Mesothelial cell of epicardium (in vitro differentiated cells): ENCODE results near the gene USF3. TPM values are rescaled to one million over a fixed set of nuclear protein-coding genes. Genes with fewer than 3 reads are reported as not detected.

Experiments used
- DNase-seq, 2 experiments: peaks; one replicate each; pipeline ENCODE4 v3.0.0; 2021; ENCODE audit warnings: low spot score in 2 of 2; ENCODE audit not compliant: unreplicated experiment in 2 of 2
- H3K27ac Mint-ChIP-seq: 2 replicates; pipeline ENCODE4 v1.8.0; 2021; ENCODE audit warnings: mixed read lengths
- H3K27me3 Mint-ChIP-seq: 2 replicates; pipeline ENCODE4 v1.8.0; 2021; ENCODE audit warnings: low read depth, mixed read lengths
- H3K36me3 Mint-ChIP-seq: 2 replicates; pipeline ENCODE4 v1.8.0; 2021; ENCODE audit warnings: mixed read lengths
- H3K4me1 Mint-ChIP-seq: 2 replicates; pipeline ENCODE4 v1.8.0; 2021; ENCODE audit warnings: mixed read lengths
- H3K4me3 Mint-ChIP-seq: 2 replicates; pipeline ENCODE4 v1.8.0; 2021; ENCODE audit warnings: mild to moderate bottlenecking, moderate library complexity, mixed read lengths
- H3K9me3 Mint-ChIP-seq: 2 replicates; pipeline ENCODE4 v1.8.0; 2021; ENCODE audit warnings: mixed read lengths
- total RNA-seq: library from RNA; stranded (reverse); gene quantifications from 3 replicates; pipeline ENCODE4 v1.2.1, GENCODE V29; 2021
- TF ChIP-seq, protein P1 (sequence below): fragments of 200-600 bp; sonication (generic); IDR thresholded peaks from one replicate; pipeline ENCODE4 v1.5.0; 2021; ENCODE audit warnings: antibody characterized with exemption; ENCODE audit not compliant: unreplicated experiment

USF3 gene
- total RNA-seq, 1 donor from 2014 or later = 17.9 TPM

- Mint-ChIP-seq H3K4me1 (peaks cover 36% of the 10 kb centered on the region), H3K36me3 (no peaks in the 10 kb centered on the region), H3K27me3 (no peaks in the 10 kb centered on the region), H3K27ac (peak overlapping the region; percentile 100), H3K9me3 (no peaks in the 10 kb centered on the region), H3K4me3 (peak overlapping the region; percentile 96)
- DNase-seq = no peak
- TF ChIP-seq, protein P1, sequence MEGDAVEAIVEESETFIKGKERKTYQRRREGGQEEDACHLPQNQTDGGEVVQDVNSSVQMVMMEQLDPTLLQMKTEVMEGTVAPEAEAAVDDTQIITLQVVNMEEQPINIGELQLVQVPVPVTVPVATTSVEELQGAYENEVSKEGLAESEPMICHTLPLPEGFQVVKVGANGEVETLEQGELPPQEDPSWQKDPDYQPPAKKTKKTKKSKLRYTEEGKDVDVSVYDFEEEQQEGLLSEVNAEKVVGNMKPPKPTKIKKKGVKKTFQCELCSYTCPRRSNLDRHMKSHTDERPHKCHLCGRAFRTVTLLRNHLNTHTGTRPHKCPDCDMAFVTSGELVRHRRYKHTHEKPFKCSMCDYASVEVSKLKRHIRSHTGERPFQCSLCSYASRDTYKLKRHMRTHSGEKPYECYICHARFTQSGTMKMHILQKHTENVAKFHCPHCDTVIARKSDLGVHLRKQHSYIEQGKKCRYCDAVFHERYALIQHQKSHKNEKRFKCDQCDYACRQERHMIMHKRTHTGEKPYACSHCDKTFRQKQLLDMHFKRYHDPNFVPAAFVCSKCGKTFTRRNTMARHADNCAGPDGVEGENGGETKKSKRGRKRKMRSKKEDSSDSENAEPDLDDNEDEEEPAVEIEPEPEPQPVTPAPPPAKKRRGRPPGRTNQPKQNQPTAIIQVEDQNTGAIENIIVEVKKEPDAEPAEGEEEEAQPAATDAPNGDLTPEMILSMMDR = no peak
Measured at GRCh38 chr3:113743006-113743630, 46.7 kb upstream of the USF3 start.

DNA sequence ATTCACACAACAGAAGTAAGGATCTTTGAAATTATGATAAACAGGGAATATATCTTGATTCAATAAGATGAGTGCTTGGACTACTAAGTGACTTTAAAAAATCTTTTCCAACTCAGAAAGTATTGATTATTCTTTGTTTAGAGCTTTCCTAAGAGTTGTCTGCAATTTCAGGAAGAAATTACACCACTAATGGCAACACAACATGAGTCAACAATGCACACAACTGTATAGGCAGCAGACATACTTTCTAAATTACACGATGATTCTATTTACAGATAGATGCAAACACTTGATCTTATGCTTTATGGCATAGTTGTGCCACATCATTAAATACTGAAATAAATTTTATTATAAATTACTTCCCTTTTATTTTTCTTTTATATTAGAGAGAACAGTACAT is 45.2 kb upstream of the USF3 start:
- Mint-ChIP-seq H3K27ac (no peak overlapping the region), H3K4me1 (peaks cover 32% of the 10 kb centered on the region)
- TF ChIP-seq, protein P1 = no peak

GRCh38 chr3:113741086-113741485 is 44.6 kb upstream of the USF3 start:
- Mint-ChIP-seq H3K36me3 (no peaks in the 10 kb centered on the region), H3K9me3 (no peaks in the 10 kb centered on the region), H3K4me3 (no peak overlapping the region), H3K27me3 (no peaks in the 10 kb centered on the region), H3K27ac (no peak overlapping the region), H3K4me1 (peaks cover 28% of the 10 kb centered on the region)
- TF ChIP-seq, protein P1 = no peak
- DNase-seq = no peak

More for the DNA sequence above, 45.2 kb upstream of the USF3 start:
- no peaks in the 10 kb centered on the region for H3K36me3 Mint-ChIP-seq
- H3K9me3 Mint-ChIP-seq = no peaks in the 10 kb centered on the region
- no peak for DNase-seq
- no peak overlapping the region for H3K4me3 Mint-ChIP-seq
- no peaks in the 10 kb centered on the region for H3K27me3 Mint-ChIP-seq

DNA sequence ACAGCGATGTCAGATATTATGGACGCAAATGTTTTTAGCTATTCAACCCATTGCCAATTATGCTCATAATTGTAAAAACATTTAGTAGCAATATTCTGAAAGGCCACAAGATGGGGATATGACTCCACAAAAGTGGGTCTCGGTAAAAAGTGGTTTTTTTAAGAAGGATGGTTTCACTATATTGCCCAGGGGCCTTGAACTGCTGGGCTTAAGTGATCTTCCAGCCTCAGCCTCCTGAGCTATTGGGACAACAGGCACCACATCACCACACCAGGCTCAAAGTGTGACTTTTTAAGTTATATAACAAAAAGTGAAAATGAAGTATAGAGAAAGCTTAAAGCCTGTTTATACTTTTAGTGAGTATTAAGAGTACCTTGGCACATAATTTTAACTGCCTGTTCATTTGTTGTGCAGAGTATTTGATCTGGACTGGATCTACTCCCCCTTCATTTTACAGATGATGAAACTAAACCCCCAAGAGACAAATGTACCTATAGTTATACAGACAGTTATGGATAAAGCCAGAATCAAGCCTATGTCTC is 40.2 kb upstream of the USF3 start:
- H3K4me3 Mint-ChIP-seq = no peak overlapping the region
- peaks cover 5% of the 10 kb centered on the region for H3K4me1 Mint-ChIP-seq
- H3K27me3 Mint-ChIP-seq = no peaks in the 10 kb centered on the region
- peak overlapping the region; percentile 55 for H3K27ac Mint-ChIP-seq
- TF ChIP-seq, protein P1 = peak; percentile 77
- H3K36me3 Mint-ChIP-seq = peaks cover 3% of the 10 kb centered on the region
- DNase-seq = no peak
- no peaks in the 10 kb centered on the region for H3K9me3 Mint-ChIP-seq

DNA sequence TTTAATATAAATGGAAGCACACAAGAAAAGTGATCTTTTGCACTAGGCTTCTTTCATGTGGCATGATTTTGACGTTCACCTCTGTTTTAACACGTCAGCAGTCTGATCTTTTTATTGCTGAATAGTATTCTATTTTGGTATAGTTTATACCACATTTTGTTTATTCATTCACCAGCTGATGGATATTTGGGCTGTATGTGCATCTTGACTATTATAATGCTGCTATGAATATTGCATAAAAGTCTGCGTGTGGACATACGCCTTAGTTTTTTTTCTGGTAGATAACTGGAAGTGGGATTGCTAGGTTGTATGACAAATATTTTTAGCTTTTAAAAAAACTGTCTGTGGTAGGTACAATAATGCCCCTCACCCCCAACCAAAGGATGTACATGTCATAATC is 35.3 kb upstream of the USF3 start:
- Mint-ChIP-seq H3K27ac (no peak overlapping the region), H3K4me1 (peaks cover 4% of the 10 kb centered on the region), H3K9me3 (no peaks in the 10 kb centered on the region), H3K36me3 (peaks cover 6% of the 10 kb centered on the region), H3K27me3 (no peaks in the 10 kb centered on the region), H3K4me3 (no peak overlapping the region)
- no peak for DNase-seq
- TF ChIP-seq, protein P1 = no peak
